Adipocyte (in vitro differentiated cells): Measurements from ENCODE around the gene IL6R.
A peak's percentile ranks its signal among the peaks of the same experiment; 100 is the strongest.

Source experiments
- DNase-seq: peaks from one replicate; pipeline ENCODE4 v3.0.0-alpha.2; 2015; ENCODE audit warnings: low read depth
- H3K27me3 ChIP-seq: replicated peaks from 2 replicates; pipeline ENCODE4 v1.7.0; 2013; ENCODE audit warnings: mild to moderate bottlenecking, low read length, moderate library complexity; ENCODE audit not compliant: control insufficient read depth, insufficient read depth
- H3K36me3 ChIP-seq: 2 replicates; pipeline ENCODE4 v1.7.0; 2013; ENCODE audit warnings: low read length, mild to moderate bottlenecking, moderate library complexity; ENCODE audit not compliant: control insufficient read depth, insufficient read depth, severe bottlenecking
- H3K4me1 ChIP-seq: 2 replicates; pipeline ENCODE4 v1.7.0; 2013; ENCODE audit warnings: mild to moderate bottlenecking, low read length, moderate library complexity; ENCODE audit not compliant: control insufficient read depth, insufficient read depth
- H3K4me3 ChIP-seq: 2 replicates; pipeline ENCODE4 v1.7.0; 2013; ENCODE audit warnings: mild to moderate bottlenecking, low read length, moderate library complexity
- H3K9ac ChIP-seq: 2 replicates; pipeline ENCODE4 v1.7.0; 2013; ENCODE audit warnings: mild to moderate bottlenecking, low read length, moderate library complexity
- H3K9me3 ChIP-seq: 2 replicates; pipeline ENCODE4 v1.7.0; 2013; ENCODE audit warnings: mild to moderate bottlenecking, low read length, moderate library complexity; ENCODE audit not compliant: control insufficient read depth

Gene IL6R

DNA sequence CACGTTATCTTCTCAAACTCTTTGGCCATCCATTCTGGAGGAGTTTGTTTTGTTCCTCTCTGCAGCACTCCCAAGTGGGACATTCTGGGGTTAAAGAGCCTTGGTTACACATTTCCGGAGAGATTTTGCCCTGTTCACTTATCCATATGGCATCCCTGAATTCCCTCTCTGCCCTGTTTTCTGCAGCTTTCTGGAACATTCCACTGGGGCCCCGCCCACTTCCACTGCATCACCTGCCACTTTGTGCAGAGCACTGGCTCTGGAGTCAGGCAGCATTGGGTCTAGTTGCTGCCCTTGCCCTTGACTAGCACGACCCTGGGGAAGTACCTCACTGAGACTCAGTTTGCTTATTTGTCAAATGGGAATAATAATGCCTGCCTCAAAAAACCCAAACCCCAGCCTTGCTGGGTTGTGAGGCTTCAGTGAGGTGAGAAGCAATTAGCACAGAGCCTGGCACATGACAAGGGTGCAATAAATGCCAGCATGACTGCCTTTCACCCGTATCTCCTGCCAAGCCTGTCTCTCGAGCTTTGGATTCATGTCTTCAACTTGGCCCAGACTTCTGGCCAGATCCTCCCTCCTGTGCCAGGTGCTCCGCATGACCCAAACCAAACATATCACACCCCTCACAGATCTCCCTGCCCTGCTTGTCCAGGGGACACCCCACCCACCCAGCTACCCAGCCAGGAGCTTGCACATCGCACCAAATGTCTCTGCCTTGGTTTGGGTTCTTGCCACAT lies 38.3 kb downstream of the IL6R start:
- peaks cover 10% of the 10 kb centered on the region for H3K36me3 ChIP-seq
- H3K4me1 ChIP-seq, result peaks cover 40% of the 10 kb centered on the region
- no peaks in the 10 kb centered on the region for H3K9me3 ChIP-seq
- no peak for DNase-seq
- H3K27me3 ChIP-seq, result no peaks in the 10 kb centered on the region
- no peak overlapping the region for H3K4me3 ChIP-seq
- H3K9ac ChIP-seq, result no peak overlapping the region

GRCh38 chr1:154445040-154445472 lies 39.9 kb downstream of the IL6R start:
- H3K4me3 ChIP-seq, result no peak overlapping the region
- no peaks in the 10 kb centered on the region for H3K27me3 ChIP-seq
- H3K9me3 ChIP-seq, result no peaks in the 10 kb centered on the region
- no peak overlapping the region for H3K9ac ChIP-seq
- peaks cover 16% of the 10 kb centered on the region for H3K36me3 ChIP-seq
- H3K4me1 ChIP-seq, result peaks cover 36% of the 10 kb centered on the region
- DNase-seq, result peak; percentile 57

DNA sequence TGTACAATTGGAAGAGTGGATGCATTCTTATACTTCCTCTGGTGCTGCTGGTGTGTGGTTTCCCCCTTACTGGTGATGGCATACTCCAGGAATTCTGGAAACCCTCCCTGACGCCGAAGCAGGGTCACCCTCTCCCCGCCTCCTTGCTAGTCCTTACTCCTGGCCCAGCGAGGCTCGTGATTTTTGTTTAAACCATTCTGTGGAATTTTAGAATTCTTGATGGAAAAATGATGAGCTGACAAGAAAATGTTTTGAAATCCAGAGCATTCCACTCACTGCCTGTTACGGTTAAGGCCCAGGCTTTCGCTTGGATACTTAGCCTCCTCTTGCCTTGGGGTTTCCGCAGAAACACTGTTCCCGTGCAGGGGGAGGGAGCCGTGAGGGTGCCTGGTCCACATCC lies 41.1 kb downstream of the IL6R start:
- H3K36me3 ChIP-seq, result peaks cover 17% of the 10 kb centered on the region
- H3K9ac ChIP-seq, result no peak overlapping the region
- DNase-seq, result peak; percentile 64
- H3K27me3 ChIP-seq, result no peaks in the 10 kb centered on the region
- H3K4me1 ChIP-seq, result peaks cover 34% of the 10 kb centered on the region
- H3K4me3 ChIP-seq, result no peak overlapping the region
- H3K9me3 ChIP-seq, result no peaks in the 10 kb centered on the region

DNA sequence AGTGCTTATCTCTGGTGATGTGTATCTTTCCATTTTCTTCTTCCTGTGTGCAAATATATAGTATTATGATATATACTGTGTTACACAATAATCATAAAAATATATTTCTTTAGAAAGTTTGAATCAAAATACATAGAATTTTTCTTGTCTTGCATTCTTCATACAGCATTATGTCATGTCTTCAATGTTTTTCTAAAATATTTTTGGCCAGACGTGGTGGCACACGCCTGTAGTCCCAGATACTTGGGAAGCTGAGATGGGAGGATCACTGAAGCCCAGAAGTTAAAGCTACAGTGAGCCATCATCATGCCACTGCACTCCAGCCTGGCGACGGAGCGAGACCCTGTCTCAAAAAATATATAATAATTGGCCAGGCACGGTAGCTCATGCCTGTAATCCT lies 41.6 kb downstream of the IL6R start:
- peaks cover 16% of the 10 kb centered on the region for H3K36me3 ChIP-seq
- H3K9me3 ChIP-seq, result no peaks in the 10 kb centered on the region
- H3K9ac ChIP-seq, result peak overlapping the region; percentile 29
- no peak for DNase-seq
- H3K4me3 ChIP-seq, result no peak overlapping the region
- peaks cover 34% of the 10 kb centered on the region for H3K4me1 ChIP-seq
- no peaks in the 10 kb centered on the region for H3K27me3 ChIP-seq

GRCh38 chr1:154448331-154448811 lies 43.2 kb downstream of the IL6R start:
- Histone ChIP-seq H3K4me3 (no peak overlapping the region), H3K4me1 (peaks cover 35% of the 10 kb centered on the region), H3K36me3 (peaks cover 18% of the 10 kb centered on the region), H3K27me3 (no peaks in the 10 kb centered on the region), H3K9me3 (no peaks in the 10 kb centered on the region), H3K9ac (no peak overlapping the region)
- DNase-seq, result no peak

GRCh38 chr1:154453161-154453560 lies 48.0 kb downstream of the IL6R start:
- DNase-seq, result peak; percentile 16
- H3K9ac ChIP-seq, result peak overlapping the region; percentile 47

DNA sequence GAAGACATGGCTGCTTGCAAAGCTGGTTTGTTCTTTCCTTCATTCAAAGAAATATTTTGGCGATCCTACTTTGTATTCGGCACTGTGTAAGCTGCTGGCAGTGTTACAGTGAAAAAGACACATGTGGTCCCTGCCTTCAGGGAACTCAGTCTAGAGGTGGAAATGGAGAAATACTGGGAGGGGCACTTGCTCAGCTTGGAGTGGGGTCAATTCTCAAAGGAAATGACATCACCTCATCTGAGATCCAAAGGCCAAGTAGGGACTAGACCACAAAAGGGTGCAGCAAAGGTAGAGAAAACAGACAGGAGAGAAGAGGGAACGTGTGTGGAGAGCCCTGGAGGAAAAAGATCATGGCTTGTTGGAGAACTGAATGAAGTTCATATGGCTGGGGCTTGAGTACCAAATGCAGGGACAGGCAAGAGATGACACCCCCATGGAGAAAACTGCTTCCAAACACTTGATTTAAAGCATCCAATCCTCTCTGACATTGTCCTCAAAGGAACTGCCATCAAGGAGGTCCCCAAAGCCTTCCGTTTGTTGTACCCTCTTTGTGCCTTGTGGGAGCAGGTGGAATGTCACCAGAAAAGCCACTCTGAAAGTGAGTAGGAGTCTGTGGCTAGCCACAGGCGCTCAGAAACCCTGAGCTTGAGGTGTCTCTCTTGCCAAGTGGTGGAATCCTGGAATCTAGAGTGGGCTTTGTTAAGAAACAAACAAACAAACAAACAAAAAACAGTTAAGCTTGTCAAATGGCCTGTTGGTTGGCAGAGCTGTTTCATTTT lies 48.6 kb downstream of the IL6R start:
- peaks cover 16% of the 10 kb centered on the region for H3K4me1 ChIP-seq
- H3K27me3 ChIP-seq, result no peaks in the 10 kb centered on the region
- peak overlapping the region; percentile 47 for H3K9ac ChIP-seq
- H3K4me3 ChIP-seq, result peak overlapping the region; percentile 45
- H3K36me3 ChIP-seq, result peaks cover 36% of the 10 kb centered on the region
- no peaks in the 10 kb centered on the region for H3K9me3 ChIP-seq
- peak; percentile 50 for DNase-seq

More at GRCh38 chr1:154453161-154453560, 48.0 kb downstream of the IL6R start:
- Histone ChIP-seq H3K4me1 (peaks cover 21% of the 10 kb centered on the region), H3K4me3 (peak overlapping the region; percentile 45), H3K27me3 (no peaks in the 10 kb centered on the region), H3K9me3 (no peaks in the 10 kb centered on the region), H3K36me3 (peaks cover 34% of the 10 kb centered on the region)

GRCh38 chr1:154454386-154455120 lies 49.4 kb downstream of the IL6R start:
- no peak for DNase-seq
- no peaks in the 10 kb centered on the region for H3K9me3 ChIP-seq
- H3K4me1 ChIP-seq, result peaks cover 16% of the 10 kb centered on the region
- H3K36me3 ChIP-seq, result peaks cover 33% of the 10 kb centered on the region
- H3K27me3 ChIP-seq, result no peaks in the 10 kb centered on the region
- H3K9ac ChIP-seq, result no peak overlapping the region
- H3K4me3 ChIP-seq, result no peak overlapping the region

DNA sequence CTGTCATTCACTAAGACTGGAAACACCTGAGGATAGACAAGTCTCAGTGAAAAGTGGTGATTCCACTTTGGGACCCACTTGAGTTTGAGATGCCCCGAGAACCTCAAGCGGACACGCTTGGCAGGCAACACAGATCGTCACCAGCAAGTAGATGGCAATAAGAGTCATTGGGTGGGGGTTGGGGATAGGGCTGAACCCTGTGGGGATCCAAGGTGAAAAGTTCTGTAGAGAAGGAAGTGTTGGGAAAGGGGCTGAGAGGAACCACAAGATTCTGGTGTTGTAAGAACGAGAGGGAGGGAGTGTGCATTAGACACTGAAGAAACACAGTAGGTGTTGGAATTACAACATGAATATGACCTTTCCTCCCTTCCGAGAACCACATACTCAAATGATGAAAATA lies 51.5 kb downstream of the IL6R start:
- Histone ChIP-seq H3K36me3 (peaks cover 28% of the 10 kb centered on the region), H3K4me1 (peaks cover 16% of the 10 kb centered on the region), H3K9me3 (no peaks in the 10 kb centered on the region), H3K9ac (no peak overlapping the region), H3K27me3 (no peaks in the 10 kb centered on the region), H3K4me3 (no peak overlapping the region)
- DNase-seq, result no peak

DNA sequence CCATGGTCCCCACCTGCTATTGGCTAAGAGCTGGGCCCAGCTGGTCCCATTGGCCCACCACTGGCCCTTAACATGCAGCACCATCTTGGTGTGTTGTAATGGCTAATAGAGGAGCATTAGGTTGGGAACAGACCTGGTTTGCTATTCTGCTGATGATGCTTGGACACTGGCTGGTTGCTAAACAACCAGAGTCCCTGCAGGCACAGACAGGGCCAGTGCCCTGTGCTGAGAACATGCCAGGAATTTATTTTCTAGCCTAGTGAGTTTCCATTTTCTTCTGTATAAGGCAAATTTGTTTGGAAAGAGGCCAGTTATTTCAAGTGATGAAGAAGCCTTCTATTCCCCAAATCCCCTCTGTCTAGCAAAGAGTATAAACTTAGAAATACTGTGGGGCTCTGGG lies 53.9 kb downstream of the IL6R start:
- H3K4me1 ChIP-seq, result peaks cover 13% of the 10 kb centered on the region
- H3K4me3 ChIP-seq, result no peak overlapping the region
- peaks cover 26% of the 10 kb centered on the region for H3K36me3 ChIP-seq
- no peak for DNase-seq
- H3K9ac ChIP-seq, result no peak overlapping the region
- no peaks in the 10 kb centered on the region for H3K9me3 ChIP-seq
- no peaks in the 10 kb centered on the region for H3K27me3 ChIP-seq

- no peak for DNase-seq
- Histone ChIP-seq H3K4me1 (peaks cover 13% of the 10 kb centered on the region), H3K9ac (no peak overlapping the region), H3K36me3 (peaks cover 25% of the 10 kb centered on the region), H3K9me3 (no peaks in the 10 kb centered on the region), H3K27me3 (no peaks in the 10 kb centered on the region), H3K4me3 (no peak overlapping the region)
Measured at GRCh38 chr1:154460695-154461260, 55.6 kb downstream of the IL6R start.
